IPS-NIHi7 (cell line): ENCODE data around the gene SRD5A3.

Experiments used
- DNase-seq: peaks from one replicate; pipeline ENCODE4 v3.0.0; 2012; ENCODE audit warnings: mixed read lengths; ENCODE audit errors: extremely low spot score

SRD5A3 gene

DNA sequence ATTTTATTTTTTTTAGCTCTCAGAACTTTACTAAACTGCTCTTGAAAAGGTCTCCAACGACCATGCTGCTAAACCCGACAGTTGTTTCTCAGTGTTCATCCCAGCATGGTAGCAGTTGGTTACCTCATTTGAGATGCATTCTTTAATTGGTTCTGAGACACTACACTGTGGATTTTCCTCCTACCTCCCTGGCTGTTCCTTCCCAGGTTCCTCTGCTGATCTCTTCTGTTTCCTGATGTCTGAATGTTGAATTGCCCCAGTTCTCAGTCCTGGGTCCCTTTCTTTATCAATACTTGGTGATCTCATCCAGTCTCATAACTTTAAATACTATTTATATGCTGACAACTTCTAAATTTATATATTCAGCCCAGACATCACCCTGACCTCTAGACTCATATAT is 30.7 kb downstream of the SRD5A3 start:
- no peak for DNase-seq

DNA sequence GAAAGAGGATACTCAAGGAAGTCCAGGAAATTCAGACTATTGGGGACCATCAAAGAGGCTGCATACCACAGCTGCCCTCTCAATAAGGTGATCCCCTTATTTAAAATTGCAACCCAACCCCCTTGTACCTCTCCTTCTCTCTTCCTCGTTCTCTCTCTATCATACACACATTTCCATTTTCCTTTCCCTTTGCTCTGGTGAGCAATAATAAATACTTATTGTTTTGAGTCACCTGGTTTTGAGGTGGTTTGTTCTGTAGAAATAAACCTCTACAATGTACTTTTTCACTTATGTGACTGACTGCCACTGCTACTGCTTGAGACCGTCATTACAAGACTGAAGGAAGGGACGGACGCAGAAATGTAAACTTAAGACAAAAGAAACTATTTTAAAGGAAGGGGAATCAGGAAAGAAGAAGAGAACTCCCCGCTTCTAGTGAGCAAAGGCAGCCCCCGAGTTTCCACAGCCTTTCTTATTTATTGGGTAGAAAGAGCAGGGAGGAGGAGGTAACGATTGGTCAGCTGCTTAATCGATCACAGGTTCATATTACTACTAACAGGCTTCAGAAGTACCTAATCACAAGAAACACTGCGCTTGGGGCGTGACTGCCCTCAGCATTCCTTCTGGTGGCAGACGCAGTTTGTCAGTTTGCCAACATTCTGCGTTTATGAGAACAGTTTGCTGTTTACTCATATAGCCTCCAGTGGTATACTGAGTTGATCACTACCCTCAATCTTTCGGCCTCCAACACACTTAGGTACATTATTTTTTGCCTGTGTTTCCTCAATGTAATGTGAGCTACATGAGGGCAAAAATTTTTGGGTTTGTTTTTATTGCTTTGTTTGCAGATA is 32.8 kb downstream of the SRD5A3 start:
- DNase-seq: no peak

DNA sequence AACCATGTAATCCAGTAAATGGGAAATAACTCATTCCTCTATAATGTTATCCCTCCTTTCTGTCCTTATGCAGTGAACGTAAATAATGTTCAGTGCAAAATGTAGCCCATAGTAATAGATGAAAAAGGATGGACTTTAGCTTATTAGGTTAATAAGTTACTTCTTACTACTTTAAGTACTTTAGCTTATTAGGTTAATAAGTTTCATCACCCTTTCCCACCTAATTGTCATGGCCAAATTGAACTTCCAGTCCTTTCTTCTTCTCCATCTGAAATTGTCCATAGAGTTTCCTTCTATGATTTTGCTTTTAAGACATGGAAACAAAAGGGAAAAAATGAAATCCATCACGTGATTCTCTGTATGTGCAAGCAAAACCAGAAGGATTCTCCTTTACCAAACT is 34.5 kb downstream of the SRD5A3 start:
- DNase-seq: no peak

DNA sequence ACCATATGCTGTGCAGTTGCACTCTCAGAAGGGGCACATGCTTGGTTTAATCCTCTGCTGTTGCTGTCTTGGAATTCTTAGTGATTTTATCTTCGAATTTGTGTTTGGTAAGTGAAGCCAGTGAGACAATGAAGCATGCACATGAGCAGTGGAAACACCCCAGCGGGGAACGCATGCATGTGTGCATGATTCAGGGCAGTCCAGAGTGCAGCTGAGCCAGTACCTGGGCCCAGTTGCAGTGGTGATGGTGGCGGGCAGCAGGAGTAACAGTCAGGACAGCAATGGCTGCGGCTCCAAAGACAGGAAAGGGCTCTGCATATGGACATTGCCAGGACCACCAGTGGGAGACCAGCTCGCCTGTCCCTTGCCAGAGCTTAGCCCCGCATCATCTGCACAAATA is 35.5 kb downstream of the SRD5A3 start:
- DNase-seq: no peak

DNA sequence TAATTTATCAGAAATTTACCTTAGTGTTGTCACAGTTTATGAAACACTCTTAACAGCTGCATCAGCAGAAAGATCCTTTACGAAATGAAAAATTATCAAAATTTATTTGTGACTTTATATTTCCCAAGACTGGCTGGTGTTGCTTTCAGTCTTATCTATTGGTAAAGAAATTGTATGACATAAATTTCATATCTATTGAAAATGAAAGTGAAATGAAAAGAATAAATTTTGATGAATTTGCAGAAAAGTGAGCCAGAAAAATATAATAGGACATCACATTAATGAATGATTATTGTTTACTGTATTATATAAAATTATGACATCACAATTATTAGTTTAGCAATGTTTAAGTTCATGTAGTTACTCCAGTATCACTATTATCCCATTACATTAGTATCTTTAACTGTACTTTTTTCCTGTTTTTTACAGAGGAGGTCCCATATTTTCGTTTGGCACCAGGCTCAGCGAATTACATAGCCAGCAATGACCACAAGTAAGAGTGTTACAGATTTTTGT is 36.5 kb downstream of the SRD5A3 start:
- DNase-seq: no peak

DNA sequence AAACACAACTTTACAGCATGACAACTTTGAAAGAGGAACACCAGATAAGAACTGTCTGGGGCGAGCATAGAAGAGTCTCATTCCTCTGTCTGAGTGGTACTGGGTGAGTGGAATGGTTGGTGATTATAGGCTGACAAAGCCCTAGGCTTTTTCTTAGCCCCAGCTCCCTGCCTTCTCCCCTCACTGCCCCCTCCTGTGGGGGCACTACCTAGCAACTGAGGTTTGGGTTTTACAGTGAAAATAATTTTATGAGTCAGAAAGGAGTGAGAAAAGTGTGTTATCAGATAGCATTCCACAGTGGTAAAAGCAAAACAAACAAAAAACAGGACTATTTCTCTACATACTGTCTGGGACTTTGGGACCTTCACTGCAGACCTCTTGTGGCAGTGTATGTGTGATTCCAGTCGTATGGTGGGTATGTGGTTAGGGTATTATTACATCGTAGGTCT is 39.2 kb downstream of the SRD5A3 start:
- DNase-seq: no peak

DNA sequence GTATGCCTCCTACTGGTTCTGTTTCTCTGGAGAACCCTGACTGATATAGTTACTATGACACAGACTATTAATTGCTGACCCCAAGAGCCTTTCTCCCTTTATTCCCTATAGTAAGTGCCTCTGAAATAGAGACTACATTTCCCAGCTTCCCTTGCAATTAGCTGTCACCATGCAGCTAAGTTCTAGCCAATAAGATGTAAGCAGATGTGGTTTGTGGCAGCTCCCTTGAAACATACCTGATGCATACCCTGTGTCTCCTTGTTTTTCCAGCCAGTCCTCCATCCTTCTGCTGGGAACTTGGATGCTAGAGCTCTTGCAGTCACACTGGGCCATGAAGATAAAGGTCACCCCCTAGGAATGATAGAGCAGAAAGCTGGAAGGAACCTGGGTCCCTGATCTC is 40.0 kb downstream of the SRD5A3 start:
- peak; percentile 70 for DNase-seq

DNA sequence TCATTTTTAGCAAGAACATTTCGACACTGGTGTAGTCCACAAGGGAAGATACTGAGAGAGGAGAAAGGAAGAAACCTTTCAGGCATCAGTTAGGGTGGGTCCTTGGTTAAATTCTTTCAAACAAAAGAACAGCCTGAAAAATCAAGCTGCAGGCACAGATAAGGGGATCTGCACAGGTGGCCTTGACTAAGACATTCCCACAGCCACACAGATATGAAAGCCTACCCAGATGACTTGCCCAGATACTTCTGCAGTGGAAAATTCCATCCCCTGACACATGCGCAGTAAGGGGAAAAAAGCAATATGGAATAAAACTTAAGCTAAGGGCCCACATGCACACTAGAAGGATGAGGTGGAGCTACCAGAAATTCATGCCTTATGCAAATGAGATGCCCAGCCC is 40.8 kb downstream of the SRD5A3 start:
- DNase-seq: no peak

DNA sequence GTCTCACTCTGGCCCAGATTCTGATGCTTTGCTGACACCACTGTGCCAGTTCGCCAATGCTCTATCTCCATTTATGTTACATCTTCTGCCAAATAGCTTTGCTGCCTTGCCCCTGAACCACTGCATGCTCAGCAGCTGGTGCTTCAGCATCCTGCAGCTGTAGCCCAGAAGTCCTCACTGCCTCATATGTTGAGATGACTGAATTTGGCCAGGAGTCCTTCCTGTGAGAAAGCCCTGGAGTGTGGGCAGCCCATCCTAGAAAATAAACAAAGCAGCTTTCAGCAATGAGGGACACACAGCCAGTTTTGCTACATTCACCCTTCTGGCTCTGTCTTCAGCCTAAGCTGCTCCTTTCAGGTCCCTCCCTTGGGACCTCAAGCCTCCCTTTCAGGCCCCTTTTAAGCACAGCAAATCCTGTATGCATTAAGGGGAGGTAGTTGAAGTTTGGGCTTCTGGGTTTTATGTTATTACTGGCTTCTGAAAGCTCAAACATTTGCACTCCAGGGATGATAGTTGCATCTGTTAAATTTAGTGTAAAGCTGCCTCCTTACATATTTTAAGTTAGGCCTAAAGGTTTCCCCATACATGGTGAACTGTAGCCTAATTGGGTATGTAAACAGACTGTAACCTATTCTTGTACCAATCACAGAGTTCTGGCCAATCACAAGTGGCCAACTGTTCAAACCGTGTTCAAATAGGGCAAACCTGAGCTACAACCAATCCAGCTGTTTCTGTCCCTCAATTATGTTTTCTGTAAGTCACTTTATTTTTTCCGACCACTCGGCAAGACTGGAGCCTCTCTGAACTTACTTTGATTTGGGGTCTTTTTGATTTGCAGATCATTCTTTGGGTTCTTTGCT is 47.6 kb downstream of the SRD5A3 start:
- no peak for DNase-seq

DNA sequence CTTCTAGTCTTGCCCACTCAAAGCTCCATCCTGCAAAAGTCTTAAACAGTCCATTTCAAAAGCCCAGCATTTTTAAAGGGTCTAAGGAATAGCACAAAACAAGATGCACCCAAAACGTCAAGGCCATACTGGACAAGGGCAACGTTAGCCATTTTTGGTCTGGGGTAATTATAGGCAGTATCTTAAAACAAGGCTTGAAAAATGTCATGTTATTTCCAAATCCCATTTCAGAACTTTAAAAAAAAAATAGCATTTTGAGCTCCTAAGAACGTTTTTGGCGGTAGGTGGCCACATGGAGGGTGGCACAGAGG is 49.1 kb downstream of the SRD5A3 start:
- no peak for DNase-seq

DNA sequence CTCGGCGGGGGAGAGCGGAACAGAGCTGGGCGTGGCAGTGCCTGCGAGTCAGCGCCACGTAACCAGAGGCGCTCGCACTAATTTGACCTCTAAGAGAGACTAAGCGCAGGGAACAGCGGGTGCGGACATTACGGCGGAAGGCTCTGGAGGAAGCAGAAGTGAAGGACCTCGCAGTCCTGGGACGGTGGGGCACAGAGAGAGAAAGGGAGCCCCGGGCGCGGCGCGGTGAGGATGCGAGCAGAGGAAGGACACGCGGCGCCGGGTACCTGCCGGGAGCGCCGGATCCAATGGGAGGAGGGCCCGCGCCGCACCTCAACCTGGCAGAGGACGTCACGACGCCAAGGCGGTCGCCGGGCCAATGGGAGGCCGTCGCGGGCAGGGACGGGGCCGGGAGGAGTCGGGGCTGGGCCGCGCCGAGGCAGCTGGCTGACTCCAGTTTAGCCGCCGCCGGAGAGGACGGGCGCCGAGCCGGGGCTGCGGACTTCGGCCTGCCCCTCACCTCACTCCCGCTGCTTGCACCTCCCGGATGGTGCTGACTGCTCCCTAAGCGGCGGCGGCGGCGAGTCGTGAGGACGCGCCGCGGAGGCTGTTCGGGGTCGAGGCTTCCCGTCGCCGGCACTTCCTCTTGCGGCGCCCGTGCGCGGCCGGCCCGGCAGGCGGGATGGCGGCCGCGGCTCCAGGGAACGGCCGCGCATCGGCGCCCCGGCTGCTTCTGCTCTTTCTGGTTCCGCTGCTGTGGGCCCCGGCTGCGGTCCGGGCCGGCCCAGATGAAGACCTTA is 49.7 kb downstream of the SRD5A3 start, which contains the start of gene TMEM165:
Gene TMEM165 (plus strand): TSS at position 429 of the 779 bp plus-strand sequence. CDS start 233 bp downstream, at position 662.
- peak; percentile 98 for DNase-seq

DNA sequence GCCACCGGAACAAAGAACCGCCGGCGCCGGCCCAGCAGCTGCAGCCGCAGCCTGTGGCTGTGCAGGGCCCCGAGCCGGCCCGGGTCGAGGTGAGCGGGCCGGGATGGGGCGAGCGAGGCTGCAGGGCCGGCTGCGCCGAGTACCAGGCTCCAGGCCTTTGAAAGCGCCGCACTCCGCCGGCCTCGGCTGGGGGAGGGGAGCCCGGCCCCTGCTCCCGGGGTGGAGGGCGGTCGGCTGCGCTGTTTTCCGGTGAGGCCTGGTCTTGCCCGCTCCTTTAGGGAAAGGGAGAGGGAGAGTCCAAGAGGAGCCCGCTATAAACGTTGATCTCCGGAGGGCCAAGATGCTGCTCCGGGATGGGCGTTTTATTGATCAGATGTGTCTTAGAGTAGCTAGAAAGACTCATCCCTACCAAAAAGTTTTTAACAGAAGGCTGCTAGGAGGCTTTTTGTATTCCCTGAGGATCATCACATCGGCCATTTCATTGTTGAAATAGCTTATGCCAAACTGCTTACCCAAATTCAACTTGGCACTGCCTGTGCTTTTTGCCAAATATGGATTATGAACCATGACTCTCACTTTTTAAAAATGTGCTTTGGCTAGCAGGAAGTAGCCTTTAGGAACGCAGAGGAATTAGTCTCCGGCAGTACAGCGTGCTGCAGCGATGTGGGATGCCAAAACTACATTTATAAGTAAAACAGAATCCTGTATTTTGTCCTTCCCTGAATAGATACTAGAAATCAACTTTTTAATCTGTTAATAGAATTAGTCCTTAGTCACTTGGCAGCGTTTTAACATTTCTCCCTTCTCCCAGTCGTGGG is 50.5 kb downstream of the SRD5A3 start:
- DNase-seq: peak; percentile 61

DNA sequence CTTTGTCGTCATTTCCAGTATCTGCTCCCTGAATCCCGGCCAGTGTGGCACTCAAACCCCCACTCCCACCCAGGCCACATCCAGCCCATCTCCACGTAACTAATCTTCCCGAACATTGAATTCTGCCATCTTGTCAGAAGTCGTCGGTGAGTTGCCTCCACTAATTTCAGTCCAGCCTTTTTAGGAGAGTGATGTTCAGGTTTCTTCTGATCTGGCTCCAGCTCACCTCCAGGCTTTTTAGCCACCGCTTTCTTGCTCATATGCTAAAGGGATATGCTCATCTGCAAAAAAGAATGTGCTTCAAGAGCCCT is 51.0 kb downstream of the SRD5A3 start:
- no peak for DNase-seq

DNA sequence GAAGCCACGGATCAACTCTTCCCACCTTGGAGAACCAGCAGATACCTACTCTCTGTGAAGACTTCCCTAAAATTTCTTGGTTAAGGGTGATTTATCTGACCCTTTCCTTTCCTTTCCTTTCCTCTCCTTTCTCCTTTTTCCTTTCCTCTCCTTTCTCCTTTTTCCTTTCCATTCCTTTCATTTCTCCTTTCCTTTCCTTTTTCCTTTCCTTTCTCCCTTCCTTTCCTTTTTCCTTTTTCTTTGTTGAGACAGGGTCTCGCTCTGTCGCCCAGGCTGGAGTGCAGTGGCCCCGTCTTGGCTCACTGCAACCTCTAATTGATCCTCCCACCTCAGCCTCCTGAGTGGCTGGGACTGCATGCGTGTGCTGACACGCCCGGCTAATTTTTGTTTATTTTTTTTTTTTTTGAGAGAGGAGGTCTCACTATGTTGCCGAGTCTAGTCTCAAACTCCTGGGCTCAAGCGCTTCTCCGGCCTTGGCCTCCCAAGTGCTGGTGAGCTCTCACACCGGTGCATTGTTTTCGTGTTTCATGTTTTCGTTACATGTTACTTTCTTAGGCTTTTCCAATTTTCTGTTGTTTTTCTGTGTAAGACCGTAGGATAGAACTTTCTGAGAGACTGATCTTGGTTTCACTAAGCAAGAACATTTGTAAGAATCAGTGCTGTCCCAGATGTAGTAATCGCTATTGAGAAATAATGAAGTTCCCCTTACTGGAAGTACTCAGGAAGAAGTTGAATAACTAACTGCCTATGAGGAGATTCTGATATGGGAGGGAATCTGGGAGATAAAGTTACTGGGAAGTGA is 51.7 kb downstream of the SRD5A3 start:
- DNase-seq: no peak

DNA sequence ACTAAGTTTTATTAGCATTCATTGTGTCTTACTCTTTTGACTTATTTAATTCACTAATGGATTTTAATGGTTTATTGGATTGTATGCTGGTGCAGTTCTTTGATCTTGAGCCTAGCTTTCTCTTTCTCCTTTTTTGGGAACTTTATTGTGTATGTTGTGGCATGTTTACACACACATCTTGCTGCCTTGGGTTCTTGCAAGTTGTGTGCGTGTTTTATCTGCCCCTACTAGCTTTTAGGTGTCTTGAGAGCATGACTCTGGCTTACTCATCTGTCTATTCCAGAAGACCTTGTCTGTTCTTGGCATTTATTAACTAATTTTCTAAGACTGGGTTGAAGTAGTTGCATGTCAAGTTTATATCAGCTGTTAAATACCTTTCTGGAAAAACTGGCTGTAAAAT is 52.4 kb downstream of the SRD5A3 start:
- DNase-seq: no peak

DNA sequence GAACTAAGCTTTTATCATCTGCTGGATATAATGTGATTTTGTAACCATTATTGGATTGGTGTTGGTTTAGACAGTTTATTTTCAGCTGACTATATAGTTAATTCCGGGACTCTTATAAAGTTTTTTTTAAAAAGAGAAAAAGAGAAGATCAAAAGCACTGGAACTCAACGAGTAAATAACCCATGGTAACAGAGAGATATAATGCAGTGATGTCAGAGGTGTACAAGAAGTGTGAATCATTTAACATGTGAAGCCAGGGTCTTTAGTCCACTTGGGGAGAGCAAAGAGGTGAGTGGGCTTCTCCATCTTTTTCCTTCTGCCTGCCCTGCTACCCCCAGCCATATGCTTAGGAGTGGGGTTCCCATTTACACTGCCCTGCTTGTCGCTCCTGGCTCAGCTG is 52.9 kb downstream of the SRD5A3 start:
- DNase-seq: no peak

DNA sequence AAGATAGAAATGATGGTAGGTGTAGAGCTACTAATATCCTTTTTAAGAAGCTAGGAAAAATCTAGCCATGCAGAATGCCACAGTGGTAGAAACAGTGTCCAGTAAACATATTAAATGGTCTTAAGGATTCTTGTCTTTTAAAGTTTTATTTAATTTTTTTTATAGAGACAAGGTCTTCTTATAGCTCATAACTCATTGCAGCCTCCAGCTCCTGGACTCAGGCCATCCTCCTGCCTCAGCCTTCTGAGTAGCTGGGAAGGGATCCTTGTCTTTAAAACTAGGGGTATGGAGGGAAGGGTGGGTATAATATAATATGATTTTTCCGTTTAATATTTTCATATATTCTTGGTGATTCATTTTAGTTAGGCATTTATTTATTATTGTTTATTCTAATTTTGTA is 53.5 kb downstream of the SRD5A3 start:
- no peak for DNase-seq

DNA sequence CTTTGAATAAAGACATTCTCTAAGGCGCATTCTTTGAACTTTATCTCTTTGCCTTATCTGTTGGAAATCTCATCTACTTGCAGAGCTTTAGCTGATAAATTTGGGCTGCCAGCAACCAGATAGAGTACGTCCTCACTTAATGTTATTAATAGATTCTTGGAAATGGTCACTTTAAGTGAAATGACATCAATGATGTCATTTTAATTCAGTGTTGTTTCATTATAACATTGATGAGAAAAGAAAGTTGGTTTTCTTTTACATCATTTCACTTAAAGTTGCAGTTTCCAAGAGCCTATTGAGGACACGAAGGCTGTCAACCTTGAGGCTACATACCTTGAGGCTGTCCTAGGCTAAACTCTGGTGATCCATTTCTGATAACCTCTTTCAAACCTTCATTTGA is 59.0 kb downstream of the SRD5A3 start:
- DNase-seq: no peak

DNA sequence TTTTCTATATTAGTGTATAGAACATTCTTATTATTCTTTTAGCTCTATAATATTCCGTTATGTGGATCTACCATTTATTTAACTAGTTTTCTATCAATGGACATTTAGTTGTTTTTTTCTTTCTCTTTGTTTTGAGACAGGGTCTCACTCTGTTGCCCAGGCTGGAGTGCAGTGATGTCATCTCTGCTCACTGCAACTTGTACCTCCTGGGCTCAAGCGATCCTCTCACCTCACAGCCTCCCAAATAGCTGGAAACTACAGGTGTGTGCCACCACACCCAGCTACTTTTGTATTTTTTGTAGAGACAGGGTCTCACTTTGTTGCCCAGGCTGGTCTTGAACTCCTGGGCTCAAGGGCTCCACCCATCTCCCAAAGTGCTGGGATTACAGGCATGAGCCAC is 60.5 kb downstream of the SRD5A3 start:
- DNase-seq: no peak

DNA sequence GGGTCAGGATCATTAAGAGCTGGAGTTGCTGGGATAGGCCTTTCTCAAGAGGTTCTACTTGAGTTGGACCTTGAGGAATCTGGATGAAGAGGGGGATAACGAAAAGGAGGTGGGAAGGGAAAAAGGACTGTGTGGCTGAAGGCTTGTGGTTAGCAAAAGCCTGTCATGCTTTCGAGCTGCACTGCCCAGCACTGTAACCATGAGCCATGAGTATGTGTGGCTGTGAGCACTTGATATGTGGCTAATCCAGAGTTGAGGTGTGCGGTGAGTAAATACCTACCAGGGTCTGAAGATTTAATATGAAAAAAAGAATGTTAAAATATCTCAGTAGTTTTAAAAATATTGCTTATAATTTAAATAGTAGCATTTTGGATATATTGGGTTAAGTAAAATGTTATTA is 61.1 kb downstream of the SRD5A3 start:
- no peak for DNase-seq
